ENCODE results near the gene ACOD1.

DNA sequence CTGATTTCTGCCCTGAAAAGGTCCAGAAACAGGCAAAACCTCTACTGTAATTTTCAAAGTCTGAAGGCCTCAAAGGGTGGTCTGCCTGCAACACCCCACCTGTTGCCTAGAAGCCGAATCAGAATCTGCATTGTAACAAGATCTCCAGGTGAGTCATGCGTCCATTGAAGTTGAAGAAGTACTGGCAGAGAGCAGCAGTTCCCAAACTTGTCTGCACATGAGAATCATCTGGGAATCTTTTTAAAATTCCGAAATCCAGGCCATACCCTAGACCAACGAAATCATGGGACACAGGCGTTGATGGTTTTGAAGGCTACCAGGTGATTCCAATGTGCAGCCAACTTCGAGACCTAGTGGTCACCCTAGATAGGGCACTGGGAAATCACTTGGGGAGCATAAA lies 27.6 kb downstream of the ACOD1 start:
- no peak for TF ChIP-seq POLR2A (IDR thresholded peaks at IDR 0.05)
- TF ChIP-seq, protein P1, sequence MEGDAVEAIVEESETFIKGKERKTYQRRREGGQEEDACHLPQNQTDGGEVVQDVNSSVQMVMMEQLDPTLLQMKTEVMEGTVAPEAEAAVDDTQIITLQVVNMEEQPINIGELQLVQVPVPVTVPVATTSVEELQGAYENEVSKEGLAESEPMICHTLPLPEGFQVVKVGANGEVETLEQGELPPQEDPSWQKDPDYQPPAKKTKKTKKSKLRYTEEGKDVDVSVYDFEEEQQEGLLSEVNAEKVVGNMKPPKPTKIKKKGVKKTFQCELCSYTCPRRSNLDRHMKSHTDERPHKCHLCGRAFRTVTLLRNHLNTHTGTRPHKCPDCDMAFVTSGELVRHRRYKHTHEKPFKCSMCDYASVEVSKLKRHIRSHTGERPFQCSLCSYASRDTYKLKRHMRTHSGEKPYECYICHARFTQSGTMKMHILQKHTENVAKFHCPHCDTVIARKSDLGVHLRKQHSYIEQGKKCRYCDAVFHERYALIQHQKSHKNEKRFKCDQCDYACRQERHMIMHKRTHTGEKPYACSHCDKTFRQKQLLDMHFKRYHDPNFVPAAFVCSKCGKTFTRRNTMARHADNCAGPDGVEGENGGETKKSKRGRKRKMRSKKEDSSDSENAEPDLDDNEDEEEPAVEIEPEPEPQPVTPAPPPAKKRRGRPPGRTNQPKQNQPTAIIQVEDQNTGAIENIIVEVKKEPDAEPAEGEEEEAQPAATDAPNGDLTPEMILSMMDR (IDR thresholded peaks at IDR 0.05) = no peak
